OCI-LY7 (cell line): ENCODE measurements around the gene WSB1.

Source experiments
- CTCF ChIP-seq: fragments of 200-600 bp; sonication (generic); conservative IDR thresholded peaks from 2 replicates; pipeline ENCODE4 v1.5.1; 2014; ENCODE audit warnings: mild to moderate bottlenecking, antibody characterized with exemption, low read length, moderate library complexity, mixed read lengths
- EZH2phosphoT487 ChIP-seq: fragments of 200-600 bp; sonication (generic); IDR thresholded peaks from 2 replicates; pipeline ENCODE4 v1.6.1; 2018; ENCODE audit warnings: low read depth, borderline replicate concordance, mild to moderate bottlenecking, mixed run types, antibody characterized with exemption, low read length, moderate library complexity, mixed read lengths

- TF ChIP-seq CTCF = peak; percentile 77
- no peak for TF ChIP-seq EZH2phosphoT487
Measured at GRCh38 chr17:27332485-27333409, 38.8 kb downstream of the WSB1 start.
